MCF 10A (cell line): ENCODE measurements around the gene NFATC1. TPM values are rescaled to one million over a fixed set of nuclear protein-coding genes. Genes with fewer than 3 reads are reported as not detected.

Source experiments
- BruUV-seq: library from RNA; stranded (reverse); fragments of 400-500 nt; replicated peaks from 2 replicates; lab custom pipeline; 2021; lab: Mats Ljungman, UMichigan
- CTCF ChIA-PET: fragments of 300-600 bp; sonication (Branson Sonifier 250); formaldehyde crosslinking; extraction: SDS; loops from one replicate; lab custom pipeline; 2021; ENCODE audit warnings: antibody characterized with exemption, inconsistent platforms; lab: Yijun Ruan, JAX
- POLR2A ChIA-PET: fragments of 300-600, 350-650 bp; sonication (Branson Sonifier 250); formaldehyde crosslinking; extraction: SDS; loops from one replicate; lab custom pipeline; 2020; ENCODE audit warnings: antibody characterized with exemption, inconsistent platforms; lab: Yijun Ruan, JAX
- DNase-seq: peaks from one replicate; pipeline ENCODE4 v3.0.0-alpha.2; 2018; ENCODE audit not compliant: unreplicated experiment
- H3K27ac Mint-ChIP-seq: one replicate; pipeline ENCODE4 v1.8.0; 2022; ENCODE audit warnings: mild to moderate bottlenecking, low read depth, mixed read lengths; ENCODE audit not compliant: unreplicated experiment
- H3K27me3 Mint-ChIP-seq: one replicate; pipeline ENCODE4 v1.8.0; 2022; ENCODE audit warnings: mixed read lengths; ENCODE audit not compliant: insufficient read depth, unreplicated experiment
- H3K36me3 Mint-ChIP-seq: one replicate; pipeline ENCODE4 v1.8.0; 2022; ENCODE audit warnings: mild to moderate bottlenecking, moderate library complexity, mixed read lengths; ENCODE audit not compliant: insufficient read depth, unreplicated experiment
- H3K4me1 Mint-ChIP-seq: one replicate; pipeline ENCODE4 v1.8.0; 2022; ENCODE audit warnings: mixed read lengths; ENCODE audit not compliant: insufficient read depth, unreplicated experiment
- H3K4me3 Mint-ChIP-seq: one replicate; pipeline ENCODE4 v1.8.0; 2022; ENCODE audit warnings: mild to moderate bottlenecking, moderate library complexity, mixed read lengths; ENCODE audit not compliant: unreplicated experiment
- H3K9me3 Mint-ChIP-seq: one replicate; pipeline ENCODE4 v1.8.0; 2022; ENCODE audit warnings: mixed read lengths; ENCODE audit not compliant: unreplicated experiment
- CTCF ChIP-seq: fragments of 200-600 bp; IDR thresholded peaks from one replicate; pipeline ENCODE4 v1.8.0; 2022; ENCODE audit warnings: antibody characterized with exemption, mild to moderate bottlenecking; ENCODE audit not compliant: unreplicated experiment
- intact Hi-C: fragments of 100-400 bp; cut with micrococcal nuclease; formaldehyde crosslinking; loops from 2 replicates; pipeline ENCODE4 v1.14.1; 2022
- total RNA-seq: library from RNA; stranded (reverse); gene quantifications from 2 replicates; pipeline ENCODE4 v1.2.3, GENCODE V29; 2022

NFATC1 gene
- total RNA-seq, 1 experiment from 2014 or later: 2.0 TPM

GRCh38 chr18:79449551-79450288 is 54.0 kb downstream of the NFATC1 start:
- Mint-ChIP-seq H3K9me3 (no peaks in the 10 kb centered on the region), H3K4me3 (no peak overlapping the region), H3K4me1 (no peaks in the 10 kb centered on the region), H3K27me3 (no peaks in the 10 kb centered on the region), H3K36me3 (no peaks in the 10 kb centered on the region), H3K27ac (no peak overlapping the region)
- no TSS peak for BruUV-seq
- TF ChIP-seq CTCF: no peak
- DNase-seq: no peak
- CTCF ChIA-PET: interaction anchor here (0.6 kb wide), 1 partner anchor 9 kb away, joined by 3 read pairs; no protein-coding TSS in a partner anchor
- POLR2A ChIA-PET: no interaction called here
- intact Hi-C loops: no loop called here

- TF ChIP-seq CTCF: no peak
- Mint-ChIP-seq H3K9me3 (no peaks in the 10 kb centered on the region), H3K4me3 (no peak overlapping the region), H3K4me1 (no peaks in the 10 kb centered on the region), H3K27me3 (no peaks in the 10 kb centered on the region), H3K27ac (no peak overlapping the region), H3K36me3 (no peaks in the 10 kb centered on the region)
- no peak for DNase-seq
- POLR2A ChIA-PET: no interaction called here
- intact Hi-C loops: no loop called here
- CTCF ChIA-PET: no interaction called here
- BruUV-seq: no TSS peak
Observed at GRCh38 chr18:79450289-79451080, 54.8 kb downstream of the NFATC1 start.

- H3K27me3 Mint-ChIP-seq: no peaks in the 10 kb centered on the region
- H3K27ac Mint-ChIP-seq: no peak overlapping the region
- no peak overlapping the region for H3K4me3 Mint-ChIP-seq
- no peaks in the 10 kb centered on the region for H3K9me3 Mint-ChIP-seq
- H3K4me1 Mint-ChIP-seq: no peaks in the 10 kb centered on the region
- TF ChIP-seq CTCF: no peak
- H3K36me3 Mint-ChIP-seq: no peaks in the 10 kb centered on the region
- ChIA-PET CTCF (interaction anchor here (0.5 to 0.6 kb wide), 2 partner anchors 31 to 78 kb away, joined by 3 to 5 read pairs; no protein-coding TSS in a partner anchor), POLR2A (no interaction called here)
- no peak for DNase-seq
- no TSS peak for BruUV-seq
- intact Hi-C loops: no loop called here
Observed at GRCh38 chr18:79451237-79452125, 55.8 kb downstream of the NFATC1 start.
